GM23248 (cell line): ENCODE results near the gene CADM1. TPM values are rescaled to one million over a fixed set of nuclear protein-coding genes. Genes with fewer than 3 reads are reported as not detected.

Experiments
- DNase-seq: peaks from one replicate; pipeline ENCODE4 v3.0.0-alpha.2; 2015
- H2AFZ ChIP-seq: fragments of 200-600 bp; sonication (generic); 2 replicates; pipeline ENCODE4 v1.6.1; 2016; ENCODE audit warnings: antibody characterized with exemption
- H3F3A ChIP-seq: fragments of 200-600 bp; sonication (generic); 2 replicates; pipeline ENCODE4 v1.6.1; 2016; ENCODE audit warnings: mild to moderate bottlenecking, antibody characterized with exemption, mixed run types; ENCODE audit not compliant: insufficient read depth
- H3K27ac ChIP-seq: fragments of 200-600 bp; sonication (generic); 2 replicates; pipeline ENCODE4 v1.5.1; 2016; ENCODE audit warnings: mild to moderate bottlenecking
- H3K27me3 ChIP-seq: fragments of 200-600 bp; sonication (generic); replicated peaks from 2 replicates; pipeline ENCODE4 v1.6.1; 2016; ENCODE audit warnings: mild to moderate bottlenecking; ENCODE audit not compliant: insufficient read depth
- H3K36me3 ChIP-seq: fragments of 200-600 bp; sonication (generic); 2 replicates; pipeline ENCODE4 v1.6.1; 2016; ENCODE audit warnings: low read depth, mild to moderate bottlenecking
- H3K4me1 ChIP-seq: fragments of 200-600 bp; sonication (generic); 2 replicates; pipeline ENCODE4 v1.6.1; 2016; ENCODE audit warnings: mild to moderate bottlenecking; ENCODE audit not compliant: insufficient read depth
- H3K4me2 ChIP-seq: fragments of 200-600 bp; sonication (generic); one replicate; pipeline ENCODE4 v1.6.1; 2016; ENCODE audit warnings: mild to moderate bottlenecking; ENCODE audit not compliant: unreplicated experiment
- H3K4me3 ChIP-seq: fragments of 200-600 bp; sonication (generic); 2 replicates; pipeline ENCODE4 v1.5.1; 2016; ENCODE audit warnings: mild to moderate bottlenecking
- H3K79me2 ChIP-seq: fragments of 200-600 bp; sonication (generic); 2 replicates; pipeline ENCODE4 v1.6.1; 2016; ENCODE audit warnings: mild to moderate bottlenecking; ENCODE audit not compliant: insufficient read depth
- H3K9ac ChIP-seq: fragments of 200-600 bp; sonication (generic); 2 replicates; pipeline ENCODE4 v1.6.1; 2016; ENCODE audit warnings: mild to moderate bottlenecking
- H3K9me2 ChIP-seq: fragments of 200-600 bp; sonication (generic); 2 replicates; pipeline ENCODE4 v1.6.1; 2016; ENCODE audit warnings: mixed run types, mild to moderate bottlenecking, moderate library complexity; ENCODE audit not compliant: insufficient read depth
- H3K9me3 ChIP-seq: fragments of 200-600 bp; sonication (generic); one replicate; pipeline ENCODE4 v1.6.1; 2017; ENCODE audit warnings: low read depth
- H4K20me1 ChIP-seq: fragments of 200-600 bp; sonication (generic); 2 replicates; pipeline ENCODE4 v1.6.0; 2016; ENCODE audit not compliant: insufficient read depth
- EZH2 ChIP-seq: fragments of 200-600 bp; sonication (generic); IDR thresholded peaks from 2 replicates; pipeline ENCODE4 v1.6.1; 2018; ENCODE audit warnings: antibody characterized with exemption, mild to moderate bottlenecking; ENCODE audit not compliant: insufficient read depth, poor library complexity, severe bottlenecking
- EZH2phosphoT487 ChIP-seq: fragments of 200-600 bp; sonication (generic); IDR thresholded peaks from 2 replicates; pipeline ENCODE4 v1.6.1; 2018; ENCODE audit warnings: antibody characterized with exemption, moderate library complexity, mild to moderate bottlenecking, low read depth; ENCODE audit not compliant: insufficient read depth
- WGBS, 2 experiments: methylation state at CpG; one replicate each; pipeline ENCODE4 v1.1.6; 2015 to 2017; ENCODE audit warnings: low lambda C conversion rate in 2 of 2, low coverage in 1 of 2; ENCODE audit errors: missing lambda C conversion rate in 2 of 2; 5-methylcytosine and 5-hydroxymethylcytosine counted together
- in situ Hi-C: fragments of 300-500 bp; cut with MboI; formaldehyde crosslinking; loops from 2 replicates; pipeline ENCODE4 v1.15.0; 2020
- polyA plus RNA-seq: library from polyadenylated mRNA; unstranded; fragments of >200 nt; fragmentation: Nextera tagmentation; extraction: Ambion mirVana; gene quantifications from 2 replicates; pipeline ENCODE4 v1.2.1, GENCODE V29; 2016
- total RNA-seq: library from RNA; depleted of rRNA; stranded (reverse); fragments of >200 nt; shearing (Covaris generic); gene quantifications from 2 replicates; pipeline ENCODE4 v1.2.3, GENCODE V29; 2014

The CADM1 gene
- total and polyA plus RNA-seq, 2 experiments from 2014 or later = 0.83 to 1.4 TPM

GRCh38 chr11:115453693-115454490 is 50.3 kb downstream of the CADM1 start:
- H3K79me2 ChIP-seq = no peaks in the 10 kb centered on the region
- H3F3A ChIP-seq = no peaks in the 10 kb centered on the region
- in situ Hi-C loops = no loop called here
- H3K36me3 ChIP-seq = no peaks in the 10 kb centered on the region
- no peak for DNase-seq
- H3K4me2 ChIP-seq = no peak overlapping the region
- H3K27ac ChIP-seq = no peak overlapping the region
- no peaks in the 10 kb centered on the region for H3K9me3 ChIP-seq
- H3K27me3 ChIP-seq = no peaks in the 10 kb centered on the region
- H4K20me1 ChIP-seq = no peaks in the 10 kb centered on the region
- no peak overlapping the region for H3K4me3 ChIP-seq
- H3K9ac ChIP-seq = no peak overlapping the region
- no peaks in the 10 kb centered on the region for H3K9me2 ChIP-seq
- H3K4me1 ChIP-seq = no peaks in the 10 kb centered on the region
- WGBS, 2 experiments = 19 to 29% methylated on average over 1 of the region's 1 CpG
- TF ChIP-seq EZH2 (no peak), EZH2phosphoT487 (no peak)
- H2AFZ ChIP-seq = no peak overlapping the region

GRCh38 chr11:115452241-115452640 is 52.0 kb downstream of the CADM1 start:
- Histone ChIP-seq H3K9me3 (no peaks in the 10 kb centered on the region), H3K36me3 (no peaks in the 10 kb centered on the region), H3K79me2 (no peaks in the 10 kb centered on the region), H3K4me3 (no peak overlapping the region), H3K27me3 (no peaks in the 10 kb centered on the region), H2AFZ (no peak overlapping the region), H3K4me2 (no peak overlapping the region), H3K9me2 (no peaks in the 10 kb centered on the region), H3K27ac (no peak overlapping the region), H3K9ac (no peak overlapping the region), H3F3A (no peaks in the 10 kb centered on the region), H4K20me1 (no peaks in the 10 kb centered on the region), H3K4me1 (no peaks in the 10 kb centered on the region)
- TF ChIP-seq EZH2phosphoT487 (no peak), EZH2 (no peak)
- 11 to 18% methylated on average over 3 of the region's 3 CpGs for WGBS, 2 experiments
- in situ Hi-C loops = no loop called here
- DNase-seq = no peak

GRCh38 chr11:115450519-115450918 is 53.7 kb downstream of the CADM1 start:
- no peaks in the 10 kb centered on the region for H4K20me1 ChIP-seq
- in situ Hi-C loops = no loop called here
- H3K9me2 ChIP-seq = no peaks in the 10 kb centered on the region
- H3F3A ChIP-seq = no peaks in the 10 kb centered on the region
- DNase-seq = no peak
- H3K4me3 ChIP-seq = no peak overlapping the region
- no peak overlapping the region for H3K9ac ChIP-seq
- H3K36me3 ChIP-seq = no peaks in the 10 kb centered on the region
- no peak overlapping the region for H2AFZ ChIP-seq
- no peak for TF ChIP-seq EZH2
- no peak for TF ChIP-seq EZH2phosphoT487
- H3K4me2 ChIP-seq = no peak overlapping the region
- no peaks in the 10 kb centered on the region for H3K79me2 ChIP-seq
- no peaks in the 10 kb centered on the region for H3K27me3 ChIP-seq
- H3K9me3 ChIP-seq = no peaks in the 10 kb centered on the region
- H3K4me1 ChIP-seq = no peaks in the 10 kb centered on the region
- H3K27ac ChIP-seq = no peak overlapping the region
- WGBS, 2 experiments = 4 to 7% methylated on average over 4 of the region's 4 CpGs

GRCh38 chr11:115447273-115447864 is 56.8 kb downstream of the CADM1 start:
- no peak overlapping the region for H3K4me2 ChIP-seq
- no peaks in the 10 kb centered on the region for H3K9me3 ChIP-seq
- no peak for DNase-seq
- no peak overlapping the region for H3K9ac ChIP-seq
- H4K20me1 ChIP-seq = no peaks in the 10 kb centered on the region
- H3K4me3 ChIP-seq = no peak overlapping the region
- H3K27me3 ChIP-seq = no peaks in the 10 kb centered on the region
- H3K36me3 ChIP-seq = no peaks in the 10 kb centered on the region
- TF ChIP-seq EZH2 (no peak), EZH2phosphoT487 (no peak)
- 6 to 16% methylated on average over 2 of the region's 2 CpGs for WGBS, 2 experiments
- H3K27ac ChIP-seq = no peak overlapping the region
- no peaks in the 10 kb centered on the region for H3K79me2 ChIP-seq
- H2AFZ ChIP-seq = no peak overlapping the region
- H3K4me1 ChIP-seq = no peaks in the 10 kb centered on the region
- no peaks in the 10 kb centered on the region for H3F3A ChIP-seq
- no peaks in the 10 kb centered on the region for H3K9me2 ChIP-seq
- in situ Hi-C loops = no loop called here
